T-helper 22 cell (primary cell): Measurements from ENCODE around the gene DESI1.

Source experiments
- DNase-seq: peaks from one replicate; pipeline ENCODE4 v3.0.0-alpha.2; 2020; ENCODE audit warnings: low read depth

DESI1 gene

GRCh38 chr22:41557401-41558240 is 63.2 kb downstream of the DESI1 start:
- no peak for DNase-seq

- no peak for DNase-seq
Observed at GRCh38 chr22:41556561-41556960, 64.3 kb downstream of the DESI1 start.

- DNase-seq, result no peak
Observed at GRCh38 chr22:41555325-41555982, 65.4 kb downstream of the DESI1 start.

- no peak for DNase-seq
Observed at GRCh38 chr22:41551877-41552582, 68.8 kb downstream of the DESI1 start.

- no peak for DNase-seq
Observed at GRCh38 chr22:41550952-41551491, 69.8 kb downstream of the DESI1 start.

GRCh38 chr22:41548830-41549211 is 72.0 kb downstream of the DESI1 start:
- DNase-seq, result no peak
